CD4-positive, alpha-beta T cell treated with Interferon alpha-2 for 1 hour (primary cell): Measurements from ENCODE around the gene HHLA2.
A peak's percentile ranks its signal among the peaks of the same experiment; 100 is the strongest.
"Not testable (repeated sequence)": the region's sequence is repeated elsewhere in the genome, so short reads cannot be mapped to it uniquely, and the experiment has no call there.

ENCODE experiments used
- DNase-seq, 2 donors: peaks; one replicate each; pipeline ENCODE4 v3.0.0-alpha.2; 2020 to 2022

The HHLA2 gene, protein sequence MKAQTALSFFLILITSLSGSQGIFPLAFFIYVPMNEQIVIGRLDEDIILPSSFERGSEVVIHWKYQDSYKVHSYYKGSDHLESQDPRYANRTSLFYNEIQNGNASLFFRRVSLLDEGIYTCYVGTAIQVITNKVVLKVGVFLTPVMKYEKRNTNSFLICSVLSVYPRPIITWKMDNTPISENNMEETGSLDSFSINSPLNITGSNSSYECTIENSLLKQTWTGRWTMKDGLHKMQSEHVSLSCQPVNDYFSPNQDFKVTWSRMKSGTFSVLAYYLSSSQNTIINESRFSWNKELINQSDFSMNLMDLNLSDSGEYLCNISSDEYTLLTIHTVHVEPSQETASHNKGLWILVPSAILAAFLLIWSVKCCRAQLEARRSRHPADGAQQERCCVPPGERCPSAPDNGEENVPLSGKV

DNA sequence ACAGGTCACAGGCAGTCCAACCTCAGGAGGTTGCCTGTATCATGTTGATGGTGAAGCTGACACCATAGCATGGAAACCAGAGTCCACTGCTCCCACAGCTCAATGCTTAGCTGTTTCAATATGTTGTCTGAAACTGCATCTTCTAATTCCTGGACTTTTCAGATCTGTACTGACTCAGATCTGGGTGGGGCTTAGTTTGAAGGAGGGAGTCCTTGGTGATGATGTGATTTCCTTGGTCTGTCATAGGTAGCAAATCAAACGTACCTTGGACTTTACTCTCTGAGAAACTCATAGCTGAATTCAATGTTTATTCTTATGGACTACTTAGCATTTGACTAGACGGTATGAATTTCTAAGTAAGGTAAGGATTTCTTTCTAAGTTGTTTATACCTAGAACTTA is at the start of gene HHLA2:
Gene HHLA2 (plus strand): TSS at position 310 of the 400 bp plus-strand sequence. CDS start 55,266 bp downstream, outside the sequence.
- DNase-seq, result no peak

DNA sequence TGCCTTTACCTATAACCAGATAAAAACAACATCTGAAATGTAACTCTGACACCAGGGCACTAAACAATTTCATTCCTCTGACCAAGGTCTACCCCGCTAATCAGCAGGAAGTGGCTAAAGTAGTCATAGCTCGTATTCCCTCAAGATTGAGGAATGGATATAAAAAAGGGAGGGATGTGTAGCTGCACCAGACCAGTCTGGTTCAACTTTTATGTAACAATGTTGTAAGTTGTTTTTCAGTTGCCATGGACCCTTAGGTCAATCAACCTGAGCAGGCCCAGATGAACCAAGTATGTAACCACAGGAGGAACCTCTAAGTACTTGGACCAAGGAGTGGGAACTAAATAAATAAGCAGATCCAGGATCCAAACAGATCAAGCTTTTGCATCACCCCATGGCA is 45.7 kb upstream of the HHLA2 start:
- no peak for DNase-seq

DNA sequence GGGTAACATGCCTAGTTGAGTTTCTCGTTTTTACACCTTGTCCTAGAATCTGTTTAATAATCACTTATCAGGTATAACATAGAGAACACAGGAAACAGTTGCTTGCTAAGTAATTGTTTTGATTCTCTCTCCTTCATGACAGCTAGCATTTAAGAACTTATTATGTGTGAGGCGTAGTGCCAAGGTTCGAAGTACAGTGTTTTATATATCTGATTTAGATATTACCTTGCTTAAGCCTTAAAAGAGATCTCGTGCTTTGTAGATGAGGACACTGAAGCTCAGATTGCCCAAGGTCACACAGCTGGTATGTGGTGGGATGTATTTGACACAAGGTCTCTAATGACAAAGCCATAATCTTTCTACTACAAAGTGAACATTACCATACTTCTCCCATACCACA is 45.1 kb upstream of the HHLA2 start:
- no peak for DNase-seq

DNA sequence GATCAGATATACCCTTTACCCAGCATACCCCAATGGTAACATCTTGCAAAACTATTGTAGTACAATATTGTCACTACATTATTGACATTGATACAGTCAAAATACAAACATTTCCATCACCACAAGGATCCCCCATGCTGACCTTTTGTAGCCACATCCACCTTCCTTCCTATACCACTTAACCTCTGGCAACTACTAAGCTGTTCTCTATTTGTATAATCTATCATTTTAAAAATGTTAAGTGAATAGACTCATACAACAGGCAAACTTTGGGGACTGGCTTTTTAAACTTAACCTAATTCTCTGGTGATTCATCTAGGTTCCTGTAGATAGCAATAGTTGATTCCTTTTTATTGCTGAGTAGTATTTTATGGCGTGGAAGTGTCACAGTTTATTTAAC is 44.5 kb upstream of the HHLA2 start:
- DNase-seq, result no peak

DNA sequence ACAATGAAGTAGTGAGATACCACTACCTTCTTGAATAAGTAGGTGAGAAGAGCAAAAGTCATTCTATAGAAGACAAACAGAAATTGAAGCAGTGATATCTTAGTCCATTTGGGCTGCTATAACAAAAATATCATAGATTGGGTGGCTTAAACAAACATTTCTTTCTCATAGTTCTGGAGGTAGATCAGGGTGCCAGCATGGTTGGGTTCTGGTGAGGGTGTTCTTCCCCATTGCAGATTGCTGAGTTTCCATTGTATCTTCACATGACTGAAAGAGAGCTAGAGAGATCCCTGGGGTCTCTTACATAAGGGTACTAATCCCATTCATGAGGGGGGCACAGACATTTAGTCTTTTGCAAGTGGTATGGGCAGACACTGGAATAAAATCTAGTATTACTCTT is 41.2 kb upstream of the HHLA2 start:
- no peak for DNase-seq

DNA sequence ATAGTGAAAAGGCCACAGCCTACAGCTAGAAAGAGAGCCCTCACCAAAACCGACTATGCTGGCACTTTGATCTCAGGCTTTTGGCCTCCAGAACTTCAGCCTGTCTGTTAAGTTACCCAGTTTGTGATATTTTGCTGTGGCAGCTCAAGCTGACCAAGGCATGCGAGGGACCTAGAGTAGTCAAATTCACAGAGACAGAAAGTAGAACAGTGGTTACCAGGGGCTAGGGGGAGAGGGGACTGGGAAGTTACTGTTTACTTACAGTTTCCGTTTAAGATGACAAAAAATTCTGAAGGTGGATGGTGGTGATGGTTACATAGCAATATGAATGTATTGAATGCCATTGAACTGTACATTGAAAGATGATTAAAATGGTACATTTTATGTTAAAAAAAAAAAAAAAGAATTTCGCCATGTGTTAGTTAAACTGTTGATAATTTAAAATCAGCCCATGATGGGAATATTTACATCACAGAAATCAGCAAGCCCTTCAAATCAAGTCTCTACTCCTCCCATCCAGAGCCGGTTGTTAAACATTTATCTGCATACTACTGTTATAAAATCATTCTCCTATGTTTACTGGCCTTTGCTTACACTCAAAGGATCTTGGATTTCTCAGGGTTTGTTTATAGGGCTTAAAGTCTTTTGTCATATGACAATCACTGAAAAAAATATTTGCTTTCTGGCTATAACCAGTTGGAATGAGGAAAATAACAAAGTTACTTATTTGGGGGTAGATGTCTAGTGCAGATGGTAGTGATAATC is 31.6 kb upstream of the HHLA2 start:
- DNase-seq, result not testable (repeated sequence)

DNA sequence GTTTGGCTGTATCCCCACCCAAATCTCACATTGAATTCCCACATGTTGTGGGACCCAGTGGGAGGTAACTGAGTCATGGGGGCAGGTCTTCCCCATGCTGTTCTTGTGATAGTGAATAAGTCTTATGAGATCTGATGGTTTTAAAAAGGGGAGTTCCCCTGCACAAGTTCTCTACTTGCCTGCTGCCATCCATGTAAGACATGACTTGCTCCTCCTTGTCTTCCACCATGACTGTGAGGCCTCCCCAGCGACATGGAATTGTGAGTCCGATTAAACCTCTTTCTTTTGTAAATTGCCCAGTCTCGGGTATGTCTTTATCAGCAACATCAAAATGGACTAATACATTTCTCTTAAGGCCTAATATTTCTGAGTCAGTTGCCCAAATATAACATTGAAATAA is 28.1 kb upstream of the HHLA2 start:
- not testable (repeated sequence) for DNase-seq

DNA sequence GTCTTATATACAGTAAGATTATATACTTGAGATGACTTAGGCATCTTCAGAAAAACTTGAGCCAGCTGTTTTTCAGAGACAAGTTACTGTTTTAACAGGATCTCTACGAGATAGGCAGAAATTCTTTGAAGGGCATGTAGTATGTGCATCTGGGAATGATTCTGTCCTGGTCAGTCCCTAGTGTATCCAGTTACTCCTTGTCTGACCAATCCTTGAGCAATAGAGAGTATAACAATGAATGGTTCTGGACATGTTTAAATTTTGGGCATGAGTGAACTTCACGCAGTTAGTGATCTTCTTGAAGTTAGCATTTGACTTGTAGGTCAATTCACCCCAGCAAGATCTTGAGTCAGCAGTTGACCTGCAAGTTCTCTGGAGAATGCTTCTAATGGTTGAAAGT is 24.7 kb upstream of the HHLA2 start:
- no peak for DNase-seq

DNA sequence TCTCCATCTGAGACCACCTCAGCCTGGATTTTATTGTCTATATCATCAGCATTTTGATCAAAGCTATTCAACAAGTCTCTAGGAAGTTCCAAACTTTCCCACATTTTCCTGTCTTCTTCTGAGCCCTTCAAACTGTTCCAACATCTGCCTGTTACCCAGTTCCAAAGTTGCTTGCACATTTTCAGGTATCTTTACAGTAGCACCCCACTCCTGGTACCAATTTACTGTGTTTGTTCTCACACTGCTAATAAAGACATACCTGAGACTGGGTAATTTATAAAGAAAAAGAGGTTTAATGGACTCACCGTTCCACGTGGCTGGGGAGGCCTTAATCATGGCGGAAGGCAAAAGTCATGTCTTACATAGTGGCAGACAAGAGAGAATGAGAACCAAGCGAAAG is 17.3 kb upstream of the HHLA2 start:
- not testable (repeated sequence) for DNase-seq

DNA sequence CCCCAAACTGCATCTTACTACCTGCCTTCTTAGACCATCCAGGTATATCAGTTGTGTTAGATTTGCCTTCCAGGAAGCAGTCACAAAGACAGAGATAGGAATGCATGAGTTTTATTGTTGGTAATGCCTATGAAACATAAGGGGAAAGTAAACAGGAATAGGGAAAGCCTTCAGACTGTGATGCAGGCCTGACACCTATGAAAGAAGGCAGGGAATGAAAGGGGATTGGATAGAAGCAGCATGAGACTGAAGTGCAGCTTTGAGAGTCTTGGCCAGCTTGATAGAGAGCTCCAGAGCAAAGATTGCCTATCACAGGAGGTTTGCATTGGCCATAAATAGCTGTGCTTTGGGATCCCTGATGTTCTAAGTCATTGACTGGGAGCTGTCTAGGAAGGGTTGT is 15.9 kb upstream of the HHLA2 start:
- DNase-seq, result no peak

DNA sequence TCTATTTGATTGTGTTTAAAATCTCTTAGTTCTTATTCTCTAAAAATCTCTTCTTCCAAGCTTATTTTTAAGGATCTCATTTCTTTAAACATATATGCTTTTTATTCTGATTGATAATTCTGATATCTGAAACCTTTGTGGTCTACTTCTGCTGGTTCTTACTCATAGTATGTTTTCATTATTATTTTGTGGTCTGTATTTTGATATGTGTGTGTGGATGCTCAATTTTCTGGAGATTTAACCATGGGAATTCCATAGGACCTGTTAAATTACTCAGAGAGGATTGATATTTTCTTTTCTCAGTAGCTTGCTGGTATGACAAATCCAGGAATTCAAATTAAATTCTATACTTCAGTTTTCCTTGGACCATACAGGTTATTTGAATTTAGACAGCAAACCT is 14.7 kb upstream of the HHLA2 start:
- no peak for DNase-seq

DNA sequence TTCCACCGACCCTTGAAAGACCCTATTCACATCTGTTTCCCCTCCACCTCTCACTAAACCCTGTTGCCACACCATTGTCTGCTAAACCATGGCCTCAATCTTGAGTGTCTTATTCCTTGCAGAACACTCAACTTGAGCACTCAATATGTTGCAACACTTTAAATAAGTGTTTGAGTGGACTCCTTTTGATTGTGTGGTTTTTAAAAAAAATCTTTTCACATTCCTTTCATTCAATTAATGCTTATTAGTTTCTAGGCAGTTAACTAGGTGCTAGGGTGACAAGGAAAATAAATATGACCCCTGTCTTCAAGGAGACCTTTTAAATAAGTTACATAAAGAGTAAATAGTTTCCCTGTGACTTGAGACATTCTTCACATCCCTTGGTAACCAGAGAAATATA is 13.3 kb upstream of the HHLA2 start:
- DNase-seq, result no peak

DNA sequence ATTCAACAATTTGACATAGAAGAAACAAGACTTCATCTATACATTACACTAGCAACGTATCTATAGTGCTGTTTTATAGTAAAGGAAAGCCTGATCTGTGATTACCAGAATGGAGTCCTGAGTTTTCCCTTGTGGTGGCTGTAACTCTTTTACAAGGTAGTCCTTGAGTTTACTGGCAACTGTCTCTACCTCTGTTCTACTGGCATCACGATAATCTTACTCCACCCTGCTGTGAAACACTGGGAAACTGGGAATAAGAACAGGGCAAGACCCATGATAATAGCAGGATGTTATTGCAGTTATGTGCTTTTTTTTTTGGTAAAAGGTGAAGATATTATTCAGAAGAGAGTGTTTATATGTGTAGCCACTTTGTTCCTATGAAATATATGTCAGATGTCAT is 12.4 kb upstream of the HHLA2 start:
- no peak for DNase-seq

DNA sequence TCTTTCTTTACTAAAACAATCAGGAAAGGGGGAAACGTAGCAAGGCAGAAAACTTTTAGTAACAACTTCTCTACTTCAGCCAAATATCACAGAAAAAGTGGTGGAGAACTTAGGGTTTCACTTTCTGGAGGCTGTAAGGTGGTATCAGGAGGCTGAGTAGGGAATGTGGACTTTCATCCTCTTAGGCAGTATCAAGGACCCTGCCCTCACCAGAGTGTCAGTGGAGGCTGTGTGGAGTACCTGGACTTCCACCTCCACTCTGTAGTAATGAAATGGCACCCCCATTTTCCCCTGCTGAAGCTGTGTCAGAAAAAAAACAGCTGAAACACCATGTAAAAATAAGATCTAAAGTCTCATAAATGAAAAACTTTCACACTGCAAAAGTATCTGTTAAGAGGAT is 11.2 kb upstream of the HHLA2 start:
- DNase-seq, result no peak

DNA sequence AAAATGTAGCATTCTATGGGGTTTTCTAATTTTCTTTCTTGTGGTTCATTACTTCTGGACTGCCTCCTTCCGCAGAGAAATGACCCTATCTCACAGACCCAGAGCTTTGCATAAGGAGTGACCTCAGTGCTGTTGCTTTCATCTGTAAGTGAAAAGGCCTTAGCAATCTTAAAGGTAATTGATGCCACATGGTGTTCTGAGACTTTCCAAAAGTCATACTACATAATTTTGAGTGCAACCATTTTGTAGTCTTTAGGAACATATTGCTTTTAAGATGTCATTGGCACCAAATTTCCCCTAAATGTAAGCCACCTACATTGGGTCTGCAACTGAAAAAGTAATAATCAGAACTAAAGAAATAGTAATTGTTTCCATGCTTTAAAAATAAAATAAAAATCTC is 9.2 kb upstream of the HHLA2 start:
- DNase-seq, result no peak

DNA sequence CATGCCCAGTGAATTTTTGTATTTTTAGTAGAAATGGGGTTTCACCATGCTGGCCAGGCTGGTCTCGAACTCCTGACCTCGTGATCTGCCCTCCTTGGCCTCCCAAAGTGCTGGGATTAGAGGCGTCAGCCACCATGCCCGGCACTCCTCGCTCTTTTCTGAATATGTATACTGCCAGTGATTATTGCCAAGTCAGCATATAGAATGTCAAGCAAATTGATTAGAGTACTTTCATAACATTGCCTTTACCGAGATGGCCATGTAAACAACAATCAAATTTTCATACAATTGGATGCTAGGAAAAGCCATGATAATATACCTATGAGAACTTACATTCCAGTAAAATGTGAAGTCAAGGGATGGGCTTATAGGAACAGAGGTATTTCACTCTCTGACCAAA is 8.2 kb upstream of the HHLA2 start:
- not testable (repeated sequence) for DNase-seq

DNA sequence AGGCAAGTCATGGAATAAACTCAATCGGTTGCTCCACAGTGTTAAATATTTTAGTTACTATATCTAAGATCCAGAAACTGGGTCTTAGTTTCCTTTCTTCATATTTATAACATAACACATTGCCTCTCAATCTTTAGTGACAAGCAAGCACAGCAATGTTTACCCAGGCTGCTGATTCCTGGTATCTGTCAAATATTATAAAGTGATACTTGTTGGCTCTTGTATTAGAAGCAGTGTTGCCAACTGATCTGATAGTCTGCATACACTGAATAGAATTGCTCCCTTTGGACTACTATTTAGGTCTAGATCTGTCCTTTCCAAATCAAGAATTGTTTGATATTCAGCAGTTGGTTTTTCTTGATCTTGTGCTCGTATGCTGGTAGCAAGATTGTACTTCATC is 7.2 kb upstream of the HHLA2 start:
- DNase-seq, result no peak

DNA sequence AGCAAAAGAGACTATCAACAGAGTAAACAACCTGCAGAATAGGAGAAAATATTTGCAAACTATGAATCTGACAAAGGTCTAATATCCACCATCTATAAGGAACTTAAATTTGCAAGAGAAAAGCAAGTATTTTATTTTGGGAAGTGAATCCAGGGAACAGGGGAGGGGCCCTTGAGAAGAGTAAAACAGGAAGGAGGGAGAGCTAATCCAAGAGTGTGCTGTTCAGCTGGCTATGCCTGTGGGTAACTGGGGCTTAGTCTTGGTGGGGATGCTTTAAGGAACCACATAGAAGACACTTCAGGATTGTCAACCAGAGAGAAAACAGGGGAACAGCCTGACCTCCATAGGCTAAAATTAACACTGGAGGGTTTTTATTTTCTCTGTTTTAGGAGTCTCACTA is 3.9 kb upstream of the HHLA2 start:
- no peak for DNase-seq

DNA sequence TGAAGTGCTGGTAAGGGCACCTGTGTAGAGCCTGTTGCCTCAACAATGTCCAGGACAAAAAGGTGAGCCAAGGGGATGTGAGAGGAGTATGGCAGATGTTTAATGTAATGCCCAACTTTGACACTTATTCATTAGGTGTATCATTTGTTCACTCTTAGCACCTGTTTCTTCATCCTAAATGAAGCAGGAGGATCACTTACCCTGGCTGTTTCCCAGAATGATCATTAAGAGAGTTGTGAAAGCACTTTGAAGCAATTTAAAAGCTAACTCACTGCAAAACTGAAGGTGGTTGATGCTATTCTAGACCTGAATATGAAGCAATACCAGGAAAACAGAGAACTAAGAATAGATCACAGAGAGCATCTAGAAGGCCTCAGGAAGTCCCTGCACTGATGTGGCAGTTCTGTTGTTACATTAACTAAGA is 3.4 kb upstream of the HHLA2 start:
- DNase-seq, result peak in 1 of 2 donors; percentile 38

DNA sequence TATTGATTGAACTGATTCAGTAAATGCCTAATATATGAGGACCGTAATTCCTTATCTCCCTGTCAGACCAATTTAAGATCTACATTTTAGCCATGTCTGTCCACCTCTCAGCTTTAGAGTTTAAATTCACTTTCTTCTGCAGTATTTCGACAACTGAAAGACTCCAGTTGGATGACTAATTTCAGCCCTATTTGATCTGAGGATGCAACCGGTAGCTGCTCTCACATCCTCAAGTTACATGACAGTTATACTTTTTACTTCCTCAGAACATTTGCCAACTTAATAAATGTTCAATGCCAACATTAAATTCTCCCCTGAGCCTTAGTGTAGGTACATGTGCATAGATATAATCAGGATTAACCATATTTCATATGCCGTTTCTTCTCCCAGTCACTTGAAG is 2.5 kb upstream of the HHLA2 start:
- DNase-seq, result peak in 1 of 2 donors; percentile 19

DNA sequence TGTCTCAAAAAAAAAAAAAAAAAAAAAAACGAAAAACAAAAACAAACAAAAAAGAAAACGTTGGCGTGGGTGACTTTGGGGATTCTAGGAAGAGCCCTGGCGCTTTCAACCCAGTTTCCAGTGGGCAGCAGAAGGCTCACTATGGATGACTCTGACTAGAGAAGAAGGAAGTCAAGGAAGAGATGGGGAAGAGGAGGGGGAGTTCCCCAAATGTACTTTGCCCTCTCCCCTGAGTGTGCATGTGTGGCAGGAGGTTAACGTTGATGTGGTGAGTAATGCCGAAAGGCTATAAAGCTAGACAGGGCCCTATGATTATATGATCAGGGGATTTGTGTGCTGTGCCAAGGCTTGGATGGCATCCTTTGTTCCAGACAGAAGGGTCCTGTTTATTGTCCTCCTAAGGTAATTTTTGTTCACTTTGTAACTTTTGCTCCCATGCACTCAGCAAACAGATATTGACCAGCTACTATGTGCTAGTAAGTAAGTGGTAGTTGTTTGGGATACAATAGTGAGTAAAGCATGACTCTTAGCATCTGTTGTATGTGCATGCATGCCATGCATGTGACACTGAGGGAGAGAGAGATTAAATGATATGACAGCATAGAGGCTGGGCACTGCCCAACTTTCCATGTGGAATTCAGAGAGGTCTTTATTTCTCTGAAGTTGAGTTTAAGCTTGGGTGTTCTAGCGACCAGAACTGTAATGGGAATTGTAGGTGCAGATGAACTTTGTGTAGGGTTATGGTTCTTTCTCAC is 750 bp upstream of the HHLA2 start:
- peak in 1 of 2 donors; percentile 3 for DNase-seq

DNA sequence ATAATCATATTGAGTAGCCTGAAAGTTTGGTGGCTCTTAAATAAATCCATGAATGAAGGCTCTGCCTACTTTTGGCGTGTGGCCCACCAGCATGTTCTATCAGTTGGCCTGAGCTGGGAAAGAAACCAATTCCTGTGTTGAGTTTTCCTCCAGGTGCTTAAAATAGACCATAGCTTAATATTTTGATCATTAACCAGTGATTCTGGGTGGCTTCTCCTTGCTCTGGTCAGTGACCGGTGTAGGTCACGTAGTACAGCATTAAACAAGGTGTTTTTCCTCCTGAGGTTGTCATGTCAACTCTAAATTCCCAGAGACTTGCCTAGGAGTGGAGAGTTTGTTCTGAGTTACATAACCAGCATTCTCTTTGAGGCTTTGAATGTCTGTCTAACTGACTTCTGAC is 1.3 kb downstream of the HHLA2 start:
- no peak for DNase-seq

DNA sequence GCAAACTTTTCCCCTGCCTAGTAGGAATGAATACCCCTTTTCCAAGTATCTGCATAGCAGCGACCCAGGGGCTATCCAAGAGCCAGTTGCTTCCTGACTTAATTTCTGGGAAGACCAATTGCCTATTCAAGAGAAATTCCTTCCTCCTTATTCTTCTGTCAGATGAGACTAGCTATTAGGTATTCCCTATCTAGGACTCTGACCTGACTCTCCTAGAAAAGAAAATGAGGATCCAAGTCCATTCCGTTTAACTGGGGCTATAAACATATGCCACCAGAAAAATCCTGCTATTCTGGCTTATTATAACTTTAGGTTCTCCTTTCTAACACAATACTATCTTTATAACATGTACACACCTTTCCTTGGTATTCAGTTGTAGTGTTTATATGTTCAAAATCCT is 1.7 kb downstream of the HHLA2 start:
- no peak for DNase-seq
